AG09319 (cell line): ENCODE measurements around the gene SPAG9.
A peak's percentile ranks its signal among the peaks of the same experiment; 100 is the strongest.

Experiments used
- DNase-seq: peaks from one replicate; pipeline ENCODE4 v3.0.0-alpha.2; 2010; ENCODE audit warnings: low read depth; ENCODE audit errors: extremely low read depth
- CTCF ChIP-seq: IDR thresholded peaks from 2 replicates; pipeline ENCODE4 v1.5.1; 2011; ENCODE audit warnings: low read depth, mild to moderate bottlenecking, inconsistent platforms, low read length, moderate library complexity

SPAG9 gene

GRCh38 chr17:51046046-51046445 is 74.6 kb downstream of the SPAG9 start:
- TF ChIP-seq CTCF = no peak
- no peak for DNase-seq

GRCh38 chr17:51045621-51046020 is 75.0 kb downstream of the SPAG9 start:
- no peak for DNase-seq
- no peak for TF ChIP-seq CTCF

GRCh38 chr17:51044976-51045375 is 75.7 kb downstream of the SPAG9 start:
- no peak for DNase-seq
- no peak for TF ChIP-seq CTCF

GRCh38 chr17:51036084-51036483 is 84.6 kb downstream of the SPAG9 start:
- no peak for DNase-seq
- TF ChIP-seq CTCF = no peak

- DNase-seq = peak; percentile 68
- no peak for TF ChIP-seq CTCF
These were observed 85.2 kb downstream of the SPAG9 start for GRCh38 chr17:51035431-51035830.

GRCh38 chr17:51034800-51035199 is 85.9 kb downstream of the SPAG9 start:
- no peak for DNase-seq
- TF ChIP-seq CTCF = no peak

- no peak for DNase-seq
- no peak for TF ChIP-seq CTCF
These were observed 87.8 kb downstream of the SPAG9 start for GRCh38 chr17:51032850-51033249.
